Measurements from ENCODE around the gene MUC5AC.

DNA sequence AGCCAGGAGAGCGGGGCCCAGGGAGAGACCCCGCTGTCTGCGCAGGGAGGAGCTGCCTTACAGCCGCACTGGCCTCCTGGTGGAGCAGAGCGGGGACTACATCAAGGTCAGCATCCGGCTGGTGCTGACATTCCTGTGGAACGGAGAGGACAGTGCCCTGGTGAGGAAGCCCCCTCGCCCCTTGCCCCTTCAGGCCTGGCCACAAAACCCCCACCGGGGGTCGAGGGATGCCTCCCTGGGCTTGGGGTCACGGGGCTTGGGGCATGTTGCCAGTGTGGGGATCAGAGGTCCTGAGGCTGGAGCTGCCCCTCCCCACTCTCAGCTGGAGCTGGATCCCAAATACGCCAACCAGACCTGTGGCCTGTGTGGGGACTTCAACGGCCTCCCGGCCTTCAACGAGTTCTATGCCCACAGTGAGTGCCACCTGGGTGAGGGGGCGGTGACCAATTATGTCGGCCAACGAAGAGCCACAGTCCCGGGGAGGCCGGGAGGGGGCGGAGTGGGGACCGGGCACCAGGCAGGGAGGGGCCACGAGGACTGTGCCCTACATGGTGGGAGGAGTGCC is 69.3 kb downstream of the MUC5AC start:
- TF ChIP-seq, protein P1, sequence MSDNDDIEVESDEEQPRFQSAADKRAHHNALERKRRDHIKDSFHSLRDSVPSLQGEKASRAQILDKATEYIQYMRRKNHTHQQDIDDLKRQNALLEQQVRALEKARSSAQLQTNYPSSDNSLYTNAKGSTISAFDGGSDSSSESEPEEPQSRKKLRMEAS (IDR thresholded peaks at IDR 0.05; ENCODE audit: low read depth, low read length): no peak
- TF ChIP-seq, protein P2, sequence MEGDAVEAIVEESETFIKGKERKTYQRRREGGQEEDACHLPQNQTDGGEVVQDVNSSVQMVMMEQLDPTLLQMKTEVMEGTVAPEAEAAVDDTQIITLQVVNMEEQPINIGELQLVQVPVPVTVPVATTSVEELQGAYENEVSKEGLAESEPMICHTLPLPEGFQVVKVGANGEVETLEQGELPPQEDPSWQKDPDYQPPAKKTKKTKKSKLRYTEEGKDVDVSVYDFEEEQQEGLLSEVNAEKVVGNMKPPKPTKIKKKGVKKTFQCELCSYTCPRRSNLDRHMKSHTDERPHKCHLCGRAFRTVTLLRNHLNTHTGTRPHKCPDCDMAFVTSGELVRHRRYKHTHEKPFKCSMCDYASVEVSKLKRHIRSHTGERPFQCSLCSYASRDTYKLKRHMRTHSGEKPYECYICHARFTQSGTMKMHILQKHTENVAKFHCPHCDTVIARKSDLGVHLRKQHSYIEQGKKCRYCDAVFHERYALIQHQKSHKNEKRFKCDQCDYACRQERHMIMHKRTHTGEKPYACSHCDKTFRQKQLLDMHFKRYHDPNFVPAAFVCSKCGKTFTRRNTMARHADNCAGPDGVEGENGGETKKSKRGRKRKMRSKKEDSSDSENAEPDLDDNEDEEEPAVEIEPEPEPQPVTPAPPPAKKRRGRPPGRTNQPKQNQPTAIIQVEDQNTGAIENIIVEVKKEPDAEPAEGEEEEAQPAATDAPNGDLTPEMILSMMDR (IDR thresholded peaks at IDR 0.05; ENCODE audit: low read depth, low read length): peak; percentile 10

Measured in NB4 (cell line).